GM10847 (cell line): ENCODE data around the gene UMAD1.

ENCODE experiments used
- POLR2A ChIP-seq: IDR thresholded peaks from 2 replicates; pipeline ENCODE4 v1.6.1; 2011; ENCODE audit not compliant: insufficient read length; ENCODE audit errors: extremely low read depth

The UMAD1 gene

DNA sequence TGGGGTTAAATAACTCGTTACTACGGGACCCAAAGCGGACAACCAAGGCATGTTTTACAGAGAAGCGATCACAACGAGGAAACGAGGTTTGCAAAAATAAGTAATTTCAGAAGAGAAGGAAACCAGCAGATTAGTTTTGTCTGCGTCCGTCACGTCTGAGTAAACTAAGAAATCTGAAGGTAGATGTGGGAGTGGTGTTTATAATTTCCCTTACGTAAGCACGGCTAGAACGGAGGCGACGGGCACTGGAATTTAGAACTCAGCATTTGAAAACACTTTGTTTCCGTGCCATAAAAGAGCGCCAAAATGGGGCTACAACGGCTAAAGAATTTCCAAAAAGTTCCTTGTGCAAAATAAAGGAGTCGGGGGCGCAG, 718 bp upstream of the UMAD1 start:
- no peak for TF ChIP-seq POLR2A

DNA sequence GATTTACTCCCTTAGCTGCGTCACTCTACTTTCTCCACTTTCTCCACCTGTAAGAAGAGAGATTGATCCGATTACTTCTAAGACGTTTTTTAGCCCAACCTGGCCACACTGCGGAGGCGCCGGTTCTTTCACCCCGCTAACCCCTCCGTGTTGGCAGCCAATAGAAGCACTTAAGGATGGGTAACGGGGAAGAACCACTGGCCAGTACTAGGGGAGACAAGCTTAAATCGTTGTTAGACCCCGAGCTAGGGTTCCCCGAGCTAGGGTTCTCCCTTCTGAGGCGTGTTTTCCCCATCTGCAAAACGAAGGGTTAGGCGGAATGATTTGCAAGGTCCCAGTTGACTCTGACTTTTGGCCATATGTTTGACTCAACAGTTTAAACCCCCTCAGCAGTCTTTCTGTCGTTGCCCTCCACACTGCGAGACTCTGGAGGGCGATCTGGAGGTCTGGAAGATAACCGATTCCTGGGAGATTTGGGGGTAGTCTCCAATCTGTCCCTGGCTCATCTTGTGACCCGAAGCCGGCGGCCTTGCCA, 644 bp downstream of the UMAD1 start:
- TF ChIP-seq POLR2A = no peak

DNA sequence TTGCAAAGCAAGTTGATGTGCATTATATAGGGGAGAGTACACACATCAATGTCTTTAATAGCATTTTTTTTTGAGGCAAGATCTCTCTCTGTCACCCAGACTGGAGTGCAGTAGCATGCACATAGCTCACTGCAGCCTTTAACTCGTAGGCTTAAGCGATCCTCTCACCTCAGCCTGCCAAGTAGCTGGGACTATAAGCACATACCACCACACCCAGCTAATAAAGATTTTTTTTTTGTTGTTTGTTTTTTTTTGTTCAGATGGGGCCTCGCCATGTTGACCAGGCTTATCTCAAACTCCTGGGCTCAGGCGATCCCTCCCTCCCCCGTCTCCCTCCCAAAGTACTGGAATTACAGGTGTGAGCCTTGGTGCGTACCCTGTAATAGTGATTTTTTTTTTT, 1.5 kb downstream of the UMAD1 start:
- no peak for TF ChIP-seq POLR2A

DNA sequence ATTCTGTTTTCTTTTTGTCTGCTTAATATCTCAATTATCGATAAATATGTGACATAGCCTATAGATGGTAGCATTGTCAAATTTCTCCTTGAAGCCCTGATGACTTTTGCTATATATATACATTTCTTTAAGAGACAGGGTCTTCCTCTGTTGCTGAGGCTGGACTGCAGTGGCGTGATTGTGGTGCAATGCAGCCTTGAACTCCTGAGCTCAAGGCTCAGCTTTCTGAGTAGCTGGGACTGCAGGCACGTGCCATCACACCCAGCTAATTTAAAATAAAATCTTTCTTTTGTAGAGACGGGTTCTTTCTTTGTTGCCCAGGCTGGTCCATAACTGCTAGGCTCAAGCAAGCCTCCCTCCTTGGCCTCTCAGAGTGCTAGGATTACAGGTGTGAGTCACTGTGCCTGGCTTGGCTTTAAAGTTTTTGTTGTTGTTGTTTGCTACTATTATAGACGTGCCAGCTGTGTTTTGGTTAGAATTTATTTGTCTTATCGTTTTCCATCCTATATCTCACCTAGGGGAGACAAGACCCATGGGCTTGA, 7.0 kb downstream of the UMAD1 start:
- no peak for TF ChIP-seq POLR2A

DNA sequence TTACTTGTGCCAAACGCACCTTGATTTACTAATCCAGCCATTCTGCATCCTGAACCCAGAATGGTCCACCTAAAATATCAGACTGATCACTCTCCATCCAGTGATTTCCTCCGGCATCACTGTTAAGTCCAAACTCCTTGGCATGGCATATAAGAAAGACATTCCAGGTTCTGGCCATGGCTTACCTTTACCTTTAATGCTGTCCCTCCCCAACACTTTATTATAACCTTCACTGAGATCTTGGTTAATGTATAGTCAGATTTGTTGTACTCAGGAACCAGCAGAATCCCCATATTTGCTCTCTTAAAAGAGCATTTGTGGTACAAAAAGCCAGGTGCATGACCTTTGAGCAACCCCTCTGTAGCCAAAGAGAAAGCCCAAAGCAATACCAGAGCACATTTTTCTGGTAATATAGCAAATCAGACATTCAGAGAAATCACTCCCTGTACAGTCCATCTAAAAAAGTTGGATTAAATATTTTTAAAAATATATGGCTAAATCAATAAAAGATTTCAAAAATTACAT, 10.2 kb downstream of the UMAD1 start:
- no peak for TF ChIP-seq POLR2A

DNA sequence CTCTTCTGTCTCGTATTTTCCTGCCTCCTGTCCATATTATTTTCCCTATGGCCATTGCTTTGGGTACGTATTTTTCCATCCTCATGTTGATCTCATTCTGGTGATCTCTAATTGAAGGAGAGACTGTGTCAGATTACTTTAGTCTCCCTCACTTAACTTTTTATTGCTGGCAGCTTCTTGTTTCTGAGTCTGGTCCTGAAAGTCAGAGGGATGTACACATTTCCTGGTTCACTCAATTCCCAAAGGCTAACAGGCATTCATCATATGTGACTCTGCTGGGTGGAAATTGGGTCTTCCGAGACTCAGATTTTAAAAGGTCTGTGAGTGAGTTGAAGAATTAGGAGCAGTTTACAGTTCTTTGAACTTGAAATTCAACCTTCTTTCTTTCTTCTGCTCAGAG, 10.9 kb downstream of the UMAD1 start:
- TF ChIP-seq POLR2A = no peak

DNA sequence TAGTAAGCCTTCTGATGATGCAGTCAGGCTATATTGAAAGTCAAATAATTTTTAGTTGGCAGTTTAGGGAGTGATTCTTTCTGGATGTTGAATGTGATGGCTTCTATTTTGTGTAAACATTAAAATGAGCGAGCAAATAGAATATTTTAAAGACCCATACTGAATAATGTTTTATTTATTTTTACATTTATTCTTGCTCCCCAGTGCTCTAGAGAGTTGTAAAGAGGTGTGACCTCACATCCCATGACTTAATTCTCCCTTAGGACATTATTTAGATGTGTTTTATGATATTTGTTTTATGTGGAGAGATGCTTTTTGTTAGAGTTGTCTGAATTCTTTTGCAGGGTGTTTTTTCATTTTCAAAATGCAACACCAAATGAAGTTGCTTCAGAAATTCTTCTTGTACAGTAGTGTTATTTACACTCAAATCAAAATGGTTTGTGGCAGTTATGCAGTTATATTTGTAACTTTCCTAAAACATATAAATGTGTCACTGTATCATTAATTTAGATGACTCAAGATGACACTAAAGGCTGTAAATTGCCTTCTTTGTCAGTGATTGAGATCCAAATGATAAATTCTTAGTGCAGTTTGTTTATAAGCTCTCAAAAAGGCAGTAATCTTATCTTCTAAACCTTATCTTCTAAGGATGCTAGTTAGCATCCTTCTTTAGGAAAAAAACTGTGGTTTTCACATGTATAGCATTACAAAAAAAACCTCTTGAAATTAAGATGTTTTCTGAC, 12.4 kb downstream of the UMAD1 start:
- no peak for TF ChIP-seq POLR2A

DNA sequence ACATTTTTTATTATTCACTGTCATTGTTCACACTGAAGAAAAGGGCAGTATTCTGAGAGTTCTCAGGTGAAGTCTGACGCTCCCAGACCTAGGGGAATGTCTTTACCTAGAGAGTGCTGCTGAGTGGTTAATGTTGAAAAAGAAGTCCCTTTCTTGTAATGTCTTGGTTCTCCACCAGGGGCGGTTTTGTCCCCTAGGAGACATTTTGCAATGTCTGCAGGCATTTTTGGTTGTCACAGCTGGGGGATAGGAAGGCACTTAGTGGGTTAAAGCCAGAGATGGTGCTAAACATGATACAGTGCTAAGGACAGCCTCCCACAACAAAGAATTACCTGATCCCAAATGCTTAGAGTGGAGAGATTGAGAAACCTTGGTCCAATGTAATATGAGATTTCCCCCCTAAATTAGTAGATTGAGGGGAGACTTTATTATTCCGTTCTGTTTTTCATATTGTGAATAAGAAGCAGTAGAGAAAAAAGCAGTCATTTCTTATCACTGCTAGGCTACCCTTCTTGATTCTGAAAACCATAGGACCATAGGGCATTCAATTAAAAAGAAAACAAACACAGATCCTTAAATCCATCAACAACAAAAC, 13.1 kb downstream of the UMAD1 start:
- no peak for TF ChIP-seq POLR2A

DNA sequence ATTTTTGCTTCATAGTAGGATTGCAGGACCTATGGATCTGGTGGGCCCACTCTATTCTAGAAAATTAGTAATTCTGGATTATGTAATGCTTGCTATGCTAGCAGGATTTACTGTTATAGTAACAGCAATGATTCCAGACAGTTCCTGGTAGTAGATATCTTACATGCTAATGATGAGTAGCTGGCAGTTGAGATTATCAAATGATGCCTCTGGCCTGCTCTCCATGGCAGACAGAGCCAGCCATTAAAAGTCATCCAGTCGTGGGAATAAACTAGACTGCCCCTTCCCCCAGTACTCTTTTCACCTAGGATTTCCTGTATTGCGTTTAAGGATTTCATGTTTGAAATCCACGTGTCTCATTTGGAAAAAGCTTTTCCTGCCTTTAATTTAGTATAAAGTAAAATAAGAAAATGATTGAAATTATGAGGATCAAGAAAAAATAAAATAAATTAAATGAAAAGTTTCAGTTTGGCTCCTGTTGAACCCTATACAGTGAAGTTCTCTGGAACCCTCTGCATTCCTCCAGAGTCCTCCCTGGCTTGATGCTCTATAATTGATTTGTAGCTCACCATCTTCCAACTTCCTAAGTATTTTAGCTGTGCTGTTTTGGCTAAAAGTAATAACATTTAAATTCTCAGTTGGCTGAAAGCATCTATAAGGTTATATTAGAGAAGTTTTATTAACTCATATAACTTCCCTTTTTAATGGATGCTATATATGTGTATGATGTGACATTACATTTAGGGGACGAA, 14.6 kb downstream of the UMAD1 start:
- TF ChIP-seq POLR2A = no peak

DNA sequence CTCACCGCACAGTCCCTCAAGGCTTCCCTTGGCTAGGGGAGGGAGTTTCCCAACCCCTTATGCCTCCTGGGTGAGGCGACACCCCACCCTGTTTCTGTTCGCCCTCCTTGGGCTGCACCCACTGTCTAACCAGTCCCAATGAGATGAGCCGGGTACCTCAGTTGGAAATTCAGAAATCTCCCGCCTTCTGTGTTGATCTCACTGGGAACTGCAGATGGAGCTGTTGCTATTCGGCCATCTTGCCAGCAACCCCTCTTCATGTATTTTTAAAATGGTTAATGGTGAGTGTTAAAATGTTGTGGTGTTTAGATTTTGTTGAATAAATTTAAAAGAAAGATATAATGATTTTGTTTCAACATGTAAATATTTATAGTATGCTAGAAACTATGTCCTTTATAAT, 22.0 kb downstream of the UMAD1 start:
- TF ChIP-seq POLR2A = no peak

DNA sequence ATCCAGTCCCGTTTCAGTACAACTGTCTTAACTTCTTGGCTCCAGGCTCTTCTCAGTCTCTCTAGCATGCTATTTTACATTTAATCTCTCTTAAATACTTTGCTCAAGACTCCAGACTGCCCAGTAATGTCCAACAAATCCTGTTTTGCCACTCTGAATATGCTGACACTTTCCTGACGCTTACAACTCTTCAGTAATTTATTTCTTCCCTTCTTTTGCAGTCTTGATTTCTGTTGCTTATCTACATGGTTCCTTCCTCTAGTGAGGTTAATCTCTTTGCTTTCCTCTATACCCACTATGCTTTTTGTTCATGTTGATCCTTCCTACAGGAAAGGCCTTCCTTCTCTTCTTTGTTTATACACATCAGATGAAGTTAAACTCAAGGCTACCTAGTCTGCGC, 23.7 kb downstream of the UMAD1 start:
- no peak for TF ChIP-seq POLR2A

DNA sequence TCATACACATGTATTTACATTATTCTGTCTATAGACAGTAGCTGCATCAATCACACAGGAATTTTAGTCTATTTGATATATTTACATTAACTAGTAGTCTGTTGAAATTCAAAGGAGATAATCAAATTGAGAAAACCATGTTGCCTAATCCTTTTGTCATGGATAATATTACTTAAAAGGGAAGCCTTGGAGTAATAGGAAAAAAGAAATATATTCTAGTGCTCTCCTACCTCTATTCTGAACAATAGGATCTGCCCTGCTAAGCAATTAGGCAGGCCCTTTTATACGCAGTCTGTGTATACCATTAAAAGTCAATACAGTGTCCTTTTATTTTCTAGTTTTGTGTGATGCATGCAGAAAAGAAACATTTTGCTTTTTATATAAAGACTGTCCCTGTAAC, 24.5 kb downstream of the UMAD1 start:
- no peak for TF ChIP-seq POLR2A

DNA sequence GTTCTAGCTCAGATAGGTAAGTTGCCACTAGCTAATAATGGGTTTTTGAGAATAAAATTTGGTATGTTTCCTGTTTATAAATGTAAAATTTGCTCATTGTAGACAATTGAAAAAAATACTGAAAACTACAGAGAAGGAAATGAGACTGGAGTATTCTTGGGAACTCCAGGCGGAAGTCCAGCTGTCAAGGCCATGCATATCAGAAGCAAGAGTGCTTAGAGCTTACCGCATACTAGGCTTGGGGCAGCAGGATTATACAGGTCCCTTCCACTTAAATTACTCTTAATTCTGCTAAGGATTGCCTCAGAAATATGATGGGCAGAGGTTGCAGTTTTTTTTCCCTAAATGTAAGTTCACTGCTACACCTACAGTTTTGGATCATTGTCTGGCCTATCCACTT, 26.6 kb downstream of the UMAD1 start:
- TF ChIP-seq POLR2A = no peak

DNA sequence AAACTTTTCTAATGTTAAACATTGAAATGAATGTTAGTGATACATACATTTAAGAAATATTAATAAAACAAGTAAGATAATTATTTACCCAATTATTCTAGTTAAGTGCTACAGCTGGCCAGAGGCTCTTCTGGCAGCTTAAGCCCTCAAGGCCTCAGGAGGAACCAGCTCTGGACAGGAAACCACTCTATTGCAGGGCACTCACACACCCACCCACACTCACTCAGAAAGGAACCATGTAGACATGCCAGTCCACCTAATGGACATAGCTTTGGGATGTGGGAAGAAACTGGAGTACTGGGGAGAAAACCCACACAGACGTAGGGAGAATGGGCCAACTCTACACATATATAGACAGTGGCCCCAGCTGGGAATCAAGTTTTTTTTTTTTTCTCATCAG, 28.2 kb downstream of the UMAD1 start:
- TF ChIP-seq POLR2A = no peak

DNA sequence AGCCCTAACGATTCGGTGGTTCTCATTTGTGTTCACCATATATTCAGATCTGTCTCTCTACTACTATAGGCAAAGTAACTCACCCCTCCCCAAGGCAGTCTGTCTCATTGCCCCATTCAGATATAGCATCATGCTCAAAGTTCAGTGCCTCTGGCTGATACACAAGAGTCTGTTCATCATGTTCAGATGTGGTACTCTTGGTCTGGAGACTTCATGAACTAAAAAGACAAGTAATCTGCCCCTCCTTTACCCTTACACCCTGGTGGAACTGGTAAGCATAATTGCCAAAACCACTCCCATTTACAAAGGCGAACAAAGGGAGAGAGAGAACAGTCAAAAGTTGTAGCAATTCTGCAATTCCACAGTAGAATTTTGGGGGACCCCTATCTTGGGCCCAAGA, 29.9 kb downstream of the UMAD1 start:
- TF ChIP-seq POLR2A = no peak

DNA sequence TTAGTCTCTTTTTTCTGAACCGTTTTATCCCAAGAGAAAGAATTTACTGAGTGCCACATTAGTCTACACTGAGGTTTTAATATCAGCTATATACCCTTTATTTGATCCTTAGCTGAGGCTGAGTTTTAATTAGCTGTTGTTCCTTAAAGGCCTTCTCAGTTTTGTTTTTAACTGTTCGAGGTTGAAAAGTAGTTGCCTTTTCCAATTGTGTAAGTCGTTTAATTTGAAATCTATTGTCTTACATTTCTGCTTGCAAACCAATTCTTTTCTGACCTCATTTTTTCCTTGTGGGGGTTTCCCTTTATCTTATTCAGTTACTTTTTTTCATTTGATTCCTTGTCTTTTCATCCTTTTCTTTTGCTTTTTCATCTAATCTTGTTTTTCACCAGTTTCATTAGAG, 30.8 kb downstream of the UMAD1 start:
- no peak for TF ChIP-seq POLR2A
